PC-3 (cell line): ENCODE data around the gene IFITM2. TPM values are rescaled to one million over a fixed set of nuclear protein-coding genes. Genes with fewer than 3 reads are reported as not detected.

ENCODE experiments used
- ATAC-seq: fragments of 200-7000 bp; cut with Tn5 transposase; 2 replicates; pipeline ENCODE4 v1.9.1; 2020; ENCODE audit warnings: mild to moderate bottlenecking, moderate library complexity
- BruUV-seq: library from RNA; stranded (reverse); fragments of 400-500 nt; replicated peaks from 2 replicates; lab custom pipeline; 2021; lab: Mats Ljungman, UMichigan
- CTCF ChIA-PET: fragments of 300-600 bp; sonication (Branson Sonifier 250); formaldehyde crosslinking; loops from one replicate; lab custom pipeline; 2022; ENCODE audit warnings: antibody characterized with exemption; lab: Charles Lee
- POLR2A ChIA-PET: fragments of 300-600 bp; sonication (Branson Sonifier 250); formaldehyde crosslinking; loops from one replicate; lab custom pipeline; 2022; ENCODE audit warnings: antibody characterized with exemption; ENCODE audit not compliant: unreplicated experiment; lab: Charles Lee
- DNase-seq: peaks from one replicate; pipeline ENCODE4 v3.0.0-alpha.2; 2015
- H2AFZ ChIP-seq: fragments of 300-600 bp; sonication (generic); 2 replicates; pipeline ENCODE4 v1.6.0; 2016; ENCODE audit warnings: antibody characterized with exemption, low read length
- H3F3A ChIP-seq: fragments of 300-600 bp; sonication (generic); one replicate; pipeline ENCODE4 v1.6.0; 2017; ENCODE audit warnings: antibody characterized with exemption, low read length, control low read depth, mild to moderate bottlenecking; ENCODE audit not compliant: unreplicated experiment
- H3K27ac ChIP-seq: fragments of 300-600 bp; sonication (generic); 2 replicates; pipeline ENCODE4 v1.5.1; 2016; ENCODE audit warnings: mild to moderate bottlenecking, low read length
- H3K27me3 ChIP-seq: fragments of 300-600 bp; sonication (generic); 2 replicates; pipeline ENCODE4 v1.6.1; 2016; ENCODE audit warnings: low read length, mixed read lengths
- H3K36me3 ChIP-seq: fragments of 300-600 bp; sonication (generic); 2 replicates; pipeline ENCODE4 v1.6.1; 2016; ENCODE audit warnings: low read depth, mixed run types, low read length, mixed read lengths
- H3K4me1 ChIP-seq: fragments of 300-600 bp; sonication (generic); 2 replicates; pipeline ENCODE4 v1.5.1; 2016; ENCODE audit warnings: low read length; ENCODE audit not compliant: insufficient read depth
- H3K4me2 ChIP-seq: fragments of 300-600 bp; sonication (generic); 2 replicates; pipeline ENCODE4 v1.6.0; 2016; ENCODE audit warnings: low read length
- H3K4me3 ChIP-seq: fragments of 300-600 bp; sonication (generic); 2 replicates; pipeline ENCODE4 v1.5.1; 2016; ENCODE audit warnings: mild to moderate bottlenecking, low read length, mixed read lengths
- H3K79me2 ChIP-seq: fragments of 300-600 bp; sonication (generic); 2 replicates; pipeline ENCODE4 v1.6.1; 2017; ENCODE audit warnings: low read length, mixed read lengths
- H3K9ac ChIP-seq: fragments of 300-600 bp; sonication (generic); 2 replicates; pipeline ENCODE4 v1.6.0; 2016; ENCODE audit warnings: mild to moderate bottlenecking, low read length
- H3K9me2 ChIP-seq: fragments of 300-600 bp; sonication (generic); replicated peaks from 2 replicates; pipeline ENCODE4 v1.6.1; 2016; ENCODE audit warnings: mixed run types, low read length, mixed read lengths
- H3K9me3 ChIP-seq: fragments of 300-600 bp; sonication (generic); 2 replicates; pipeline ENCODE4 v1.6.1; 2016; ENCODE audit warnings: low read length, mixed read lengths
- H4K20me1 ChIP-seq: fragments of 300-600 bp; sonication (generic); 2 replicates; pipeline ENCODE4 v1.6.1; 2016; ENCODE audit warnings: low read length, mixed read lengths
- CTCF ChIP-seq: fragments of 300-600 bp; sonication (generic); conservative IDR thresholded peaks from 2 replicates; pipeline ENCODE4 v1.5.1; 2017; ENCODE audit warnings: antibody characterized with exemption, low read depth, mild to moderate bottlenecking, low read length
- EZH2 ChIP-seq: fragments of 300-600 bp; sonication (generic); IDR thresholded peaks from one replicate; pipeline ENCODE4 v1.6.1; 2017; ENCODE audit warnings: antibody characterized with exemption, mild to moderate bottlenecking, low read length; ENCODE audit not compliant: unreplicated experiment
- EZH2phosphoT487 ChIP-seq: fragments of 300-600 bp; sonication (generic); IDR thresholded peaks from 2 replicates; pipeline ENCODE4 v1.6.1; 2018; ENCODE audit warnings: mild to moderate bottlenecking, antibody characterized with exemption, low read length, borderline replicate concordance
- intact Hi-C: fragments of 100-400 bp; cut with micrococcal nuclease; formaldehyde crosslinking; loops from 2 replicates; pipeline ENCODE4 v1.9.0; 2023
- total RNA-seq: library from RNA; depleted of rRNA; stranded (reverse); fragments of >200 nt; gene quantifications from 2 replicates; pipeline ENCODE4 v1.2.3, GENCODE V29; 2014

IFITM2 gene
- total RNA-seq, 1 experiment from 2014 or later: 49.0 TPM

GRCh38 chr11:282630-283360 lies 24.8 kb upstream of the IFITM2 start:
- Histone ChIP-seq H3K9ac (no peak overlapping the region), H3K79me2 (no peaks in the 10 kb centered on the region), H3K4me3 (no peak overlapping the region), H3K4me1 (no peaks in the 10 kb centered on the region), H3K27me3 (peaks cover 22% of the 10 kb centered on the region), H3K9me3 (no peaks in the 10 kb centered on the region), H3K9me2 (no peaks in the 10 kb centered on the region), H3K27ac (no peak overlapping the region), H3K36me3 (no peaks in the 10 kb centered on the region), H4K20me1 (no peaks in the 10 kb centered on the region), H2AFZ (no peak overlapping the region), H3K4me2 (no peak overlapping the region), H3F3A (no peaks in the 10 kb centered on the region)
- no TSS peak for BruUV-seq
- POLR2A ChIA-PET: interaction anchor here (0.6 to 0.7 kb wide), 2 partner anchors 66 to 124 kb away, joined by 3 to 9 read pairs; no protein-coding TSS in a partner anchor
- DNase-seq (no peak), ATAC-seq (no peak)
- intact Hi-C loops: no loop called here
- CTCF ChIA-PET: no interaction called here
- TF ChIP-seq EZH2phosphoT487 (no peak), CTCF (no peak), EZH2 (no peak)

GRCh38 chr11:283405-284104 lies 24.1 kb upstream of the IFITM2 start:
- POLR2A ChIA-PET: interaction anchor here (0.7 kb wide), 1 partner anchor 67 kb away, joined by 9 read pairs; no protein-coding TSS in a partner anchor

More at GRCh38 chr11:283405-284104, 24.1 kb upstream of the IFITM2 start:
- H3K9me3 ChIP-seq: no peaks in the 10 kb centered on the region
- no peak for TF ChIP-seq EZH2
- no peak for TF ChIP-seq EZH2phosphoT487
- TF ChIP-seq CTCF: no peak
- H3F3A ChIP-seq: no peaks in the 10 kb centered on the region
- CTCF ChIA-PET: no interaction called here
- H3K9me2 ChIP-seq: no peaks in the 10 kb centered on the region
- no peak overlapping the region for H3K9ac ChIP-seq
- no peak overlapping the region for H3K27ac ChIP-seq
- no peak overlapping the region for H3K4me2 ChIP-seq
- peaks cover 22% of the 10 kb centered on the region for H3K27me3 ChIP-seq
- BruUV-seq: no TSS peak
- intact Hi-C loops: no loop called here
- DNase-seq (no peak), ATAC-seq (no peak)
- H2AFZ ChIP-seq: no peak overlapping the region
- no peaks in the 10 kb centered on the region for H3K79me2 ChIP-seq
- no peak overlapping the region for H3K4me3 ChIP-seq
- H4K20me1 ChIP-seq: no peaks in the 10 kb centered on the region
- no peaks in the 10 kb centered on the region for H3K4me1 ChIP-seq
- H3K36me3 ChIP-seq: no peaks in the 10 kb centered on the region
